Colonic mucosa (tissue), 4 donors: ENCODE results near the gene IQSEC1. TPM values are rescaled to one million over a fixed set of nuclear protein-coding genes. Genes with fewer than 3 reads are reported as not detected.

Source experiments
- DNase-seq: peaks from one replicate; pipeline ENCODE4 v3.0.0-alpha.2; 2020
- H3K27ac ChIP-seq: fragments of 200-600 bp; one replicate; pipeline ENCODE4 v1.8.0; 2021
- H3K27me3 ChIP-seq: fragments of 200-600 bp; one replicate; pipeline ENCODE4 v1.8.0; 2021
- H3K36me3 ChIP-seq: fragments of 200-600 bp; one replicate; pipeline ENCODE4 v1.8.0; 2021
- H3K4me1 ChIP-seq: fragments of 200-600 bp; one replicate; pipeline ENCODE4 v1.8.0; 2021; ENCODE audit warnings: mild to moderate bottlenecking
- H3K4me3 ChIP-seq: fragments of 200-600 bp; one replicate; pipeline ENCODE4 v1.8.0; 2021
- H3K9ac ChIP-seq, 2 donors: one replicate each; pipeline ENCODE4 v1.7.0; 2013; ENCODE audit warnings: control low read depth in 2 of 2, low read depth in 2 of 2, low read length in 2 of 2
- H3K9me3 ChIP-seq: fragments of 200-600 bp; one replicate; pipeline ENCODE4 v1.8.0; 2021
- CTCF ChIP-seq: fragments of 200-600 bp; IDR thresholded peaks from one replicate; pipeline ENCODE4 v1.8.0; 2022; ENCODE audit warnings: antibody characterized with exemption, mild to moderate bottlenecking
- intact Hi-C: fragments of 100-400 bp; cut with DNase I; formaldehyde crosslinking; loops from one replicate; pipeline ENCODE4 v1.14.1; 2022
- total RNA-seq, 2 donors: library from RNA; stranded (reverse); fragmentation: NEBNext Ultra II Directional in 1 of 2; extraction: Animal tissue kit (Norgen Biotek cat#: 25700) in 1 of 2; gene quantifications; one replicate each; pipeline ENCODE4 v1.2.1, GENCODE V29; 2021
- donor health status: healthy.
- donor health status: DM: no; HTN: no; CAD: no.
- donor health status: DM: no; HTN: no; CAD: no.

IQSEC1 gene
- total RNA-seq, 2 donors from 2014 or later = 14.8 to 19.2 TPM

- no peak overlapping the region for H3K27ac ChIP-seq
- no peaks in the 10 kb centered on the region for H3K27me3 ChIP-seq
- H3K4me3 ChIP-seq = no peak overlapping the region
- H3K9ac ChIP-seq = no peak overlapping the region
- H3K9me3 ChIP-seq = no peaks in the 10 kb centered on the region
- H3K36me3 ChIP-seq = no peaks in the 10 kb centered on the region
- DNase-seq = no peak
- TF ChIP-seq CTCF = no peak
- H3K4me1 ChIP-seq = no peaks in the 10 kb centered on the region
- intact Hi-C loops = no loop called here
These were observed 39.0 kb downstream of the IQSEC1 start for GRCh38 chr3:13034109-13034800.

GRCh38 chr3:13032206-13032605 lies 41.0 kb downstream of the IQSEC1 start:
- no peak overlapping the region for H3K4me3 ChIP-seq
- no peak for TF ChIP-seq CTCF
- H3K9ac ChIP-seq = no peak overlapping the region
- H3K27ac ChIP-seq = no peak overlapping the region
- no peak for DNase-seq
- no peaks in the 10 kb centered on the region for H3K36me3 ChIP-seq
- no peaks in the 10 kb centered on the region for H3K4me1 ChIP-seq
- no peaks in the 10 kb centered on the region for H3K9me3 ChIP-seq
- intact Hi-C loops = no loop called here
- no peaks in the 10 kb centered on the region for H3K27me3 ChIP-seq

GRCh38 chr3:13031621-13032020 lies 41.6 kb downstream of the IQSEC1 start:
- Histone ChIP-seq H3K9ac (no peak overlapping the region), H3K36me3 (no peaks in the 10 kb centered on the region), H3K9me3 (no peaks in the 10 kb centered on the region), H3K4me3 (no peak overlapping the region), H3K27me3 (no peaks in the 10 kb centered on the region), H3K27ac (no peak overlapping the region), H3K4me1 (no peaks in the 10 kb centered on the region)
- no peak for DNase-seq
- TF ChIP-seq CTCF = no peak
- intact Hi-C loops = no loop called here

GRCh38 chr3:13030684-13031083 lies 42.5 kb downstream of the IQSEC1 start:
- no peaks in the 10 kb centered on the region for H3K36me3 ChIP-seq
- H3K27me3 ChIP-seq = no peaks in the 10 kb centered on the region
- H3K27ac ChIP-seq = no peak overlapping the region
- intact Hi-C loops = no loop called here
- no peak for DNase-seq
- H3K9ac ChIP-seq = no peak overlapping the region
- no peaks in the 10 kb centered on the region for H3K9me3 ChIP-seq
- H3K4me3 ChIP-seq = no peak overlapping the region
- H3K4me1 ChIP-seq = no peaks in the 10 kb centered on the region
- no peak for TF ChIP-seq CTCF

- Histone ChIP-seq H3K36me3 (no peaks in the 10 kb centered on the region), H3K9ac (no peak overlapping the region), H3K4me3 (no peak overlapping the region), H3K9me3 (no peaks in the 10 kb centered on the region), H3K4me1 (no peaks in the 10 kb centered on the region), H3K27me3 (no peaks in the 10 kb centered on the region), H3K27ac (no peak overlapping the region)
- intact Hi-C loops = no loop called here
- no peak for DNase-seq
- no peak for TF ChIP-seq CTCF
These were observed 45.0 kb downstream of the IQSEC1 start for GRCh38 chr3:13028010-13028821.
